Measurements from ENCODE around the gene ZFYVE28.

DNA sequence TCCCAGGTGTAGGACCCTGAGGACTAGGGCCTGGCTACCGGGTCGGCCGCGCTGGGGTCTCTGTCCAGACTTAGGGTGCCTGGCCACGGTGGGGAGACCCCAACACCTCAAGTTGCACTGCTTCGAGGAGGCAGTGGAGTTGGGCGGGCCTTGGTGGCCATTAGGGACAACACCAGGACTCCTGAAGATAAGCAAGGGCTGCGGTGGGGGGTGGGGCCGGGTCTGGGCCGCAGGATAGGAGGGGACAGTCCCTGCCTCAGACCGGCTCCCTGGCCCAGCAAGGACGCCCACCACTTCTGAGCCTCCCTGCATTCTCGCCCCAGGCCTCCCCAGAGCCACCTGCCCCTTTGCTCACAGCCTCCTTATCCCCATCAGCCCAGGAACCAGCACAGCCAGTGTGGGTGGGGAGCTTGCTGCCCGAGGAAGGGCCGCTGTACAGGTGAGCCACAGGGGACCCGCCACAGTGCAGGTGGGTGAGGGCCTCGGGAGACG, 151.1 kb downstream of the ZFYVE28 start:
- TF ChIP-seq, protein P1, sequence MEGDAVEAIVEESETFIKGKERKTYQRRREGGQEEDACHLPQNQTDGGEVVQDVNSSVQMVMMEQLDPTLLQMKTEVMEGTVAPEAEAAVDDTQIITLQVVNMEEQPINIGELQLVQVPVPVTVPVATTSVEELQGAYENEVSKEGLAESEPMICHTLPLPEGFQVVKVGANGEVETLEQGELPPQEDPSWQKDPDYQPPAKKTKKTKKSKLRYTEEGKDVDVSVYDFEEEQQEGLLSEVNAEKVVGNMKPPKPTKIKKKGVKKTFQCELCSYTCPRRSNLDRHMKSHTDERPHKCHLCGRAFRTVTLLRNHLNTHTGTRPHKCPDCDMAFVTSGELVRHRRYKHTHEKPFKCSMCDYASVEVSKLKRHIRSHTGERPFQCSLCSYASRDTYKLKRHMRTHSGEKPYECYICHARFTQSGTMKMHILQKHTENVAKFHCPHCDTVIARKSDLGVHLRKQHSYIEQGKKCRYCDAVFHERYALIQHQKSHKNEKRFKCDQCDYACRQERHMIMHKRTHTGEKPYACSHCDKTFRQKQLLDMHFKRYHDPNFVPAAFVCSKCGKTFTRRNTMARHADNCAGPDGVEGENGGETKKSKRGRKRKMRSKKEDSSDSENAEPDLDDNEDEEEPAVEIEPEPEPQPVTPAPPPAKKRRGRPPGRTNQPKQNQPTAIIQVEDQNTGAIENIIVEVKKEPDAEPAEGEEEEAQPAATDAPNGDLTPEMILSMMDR (IDR thresholded peaks at IDR 0.05): no peak
- no peak for TF ChIP-seq EZH2 (IDR thresholded peaks at IDR 0.05; ENCODE audit: borderline replicate concordance, insufficient read depth, low read depth, low read length, poor library complexity, severe bottlenecking)

Data from B cell (primary cell).